ENCODE data around the gene ME3.
A peak's percentile ranks its signal among the peaks of the same experiment; 100 is the strongest.

Gene ME3

DNA sequence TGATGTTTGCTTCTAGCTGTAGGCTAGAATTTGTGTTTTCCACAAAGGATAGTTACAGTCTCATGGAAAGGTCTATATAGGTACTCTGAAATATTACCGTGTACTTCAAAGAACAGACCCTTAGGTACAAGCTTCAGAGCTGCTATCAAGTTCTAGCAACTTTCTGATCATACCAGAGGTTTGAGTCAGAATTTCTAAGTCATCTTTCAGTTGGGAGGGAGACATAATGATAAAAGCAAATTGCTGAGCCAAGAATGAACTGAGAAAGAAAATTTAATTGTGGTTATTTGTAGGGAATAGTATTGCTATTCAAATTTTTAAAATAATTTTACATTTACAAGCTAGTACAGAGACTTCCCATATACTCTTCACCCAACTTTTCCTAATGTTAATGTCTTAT lies 19.9 kb upstream of the ME3 start:
- H3K36me3 ChIP-seq (ENCODE audit: insufficient read depth, low read depth, low read length), result no peaks in the 10 kb centered on the region
- no peaks in the 10 kb centered on the region for H3K4me1 ChIP-seq (ENCODE audit: insufficient read depth, low read length)
- H3K27ac ChIP-seq (ENCODE audit: low read length), result no peak overlapping the region
- H3K4me3 ChIP-seq (ENCODE audit: low read length), result no peak overlapping the region
- no peaks in the 10 kb centered on the region for H3K9me3 ChIP-seq (ENCODE audit: insufficient read depth, low read depth, low read length)
- no peak overlapping the region for H3K9ac ChIP-seq (ENCODE audit: low read depth, low read length)
- H3K27me3 ChIP-seq (ENCODE audit: insufficient read depth, low read length), result no peaks in the 10 kb centered on the region

GRCh38 chr11:86688398-86689179 lies 16.2 kb upstream of the ME3 start:
- Histone ChIP-seq H3K27ac (ENCODE audit: low read length) (no peak overlapping the region), H3K36me3 (ENCODE audit: insufficient read depth, low read depth, low read length) (no peaks in the 10 kb centered on the region), H3K27me3 (ENCODE audit: insufficient read depth, low read length) (no peaks in the 10 kb centered on the region), H3K9ac (ENCODE audit: low read depth, low read length) (no peak overlapping the region), H3K4me1 (ENCODE audit: insufficient read depth, low read length) (no peaks in the 10 kb centered on the region), H3K4me3 (ENCODE audit: low read length) (no peak overlapping the region), H3K9me3 (ENCODE audit: insufficient read depth, low read depth, low read length) (no peaks in the 10 kb centered on the region)

GRCh38 chr11:86687185-86687778 lies 14.9 kb upstream of the ME3 start:
- H3K36me3 ChIP-seq (ENCODE audit: insufficient read depth, low read depth, low read length), result no peaks in the 10 kb centered on the region
- H3K9ac ChIP-seq (ENCODE audit: low read depth, low read length), result no peak overlapping the region
- H3K27me3 ChIP-seq (ENCODE audit: insufficient read depth, low read length), result no peaks in the 10 kb centered on the region
- no peak overlapping the region for H3K27ac ChIP-seq (ENCODE audit: low read length)
- H3K4me1 ChIP-seq (ENCODE audit: insufficient read depth, low read length), result no peaks in the 10 kb centered on the region
- no peak overlapping the region for H3K4me3 ChIP-seq (ENCODE audit: low read length)
- no peaks in the 10 kb centered on the region for H3K9me3 ChIP-seq (ENCODE audit: insufficient read depth, low read depth, low read length)

- Histone ChIP-seq H3K4me1 (ENCODE audit: insufficient read depth, low read length) (no peaks in the 10 kb centered on the region), H3K36me3 (ENCODE audit: insufficient read depth, low read depth, low read length) (no peaks in the 10 kb centered on the region), H3K4me3 (ENCODE audit: low read length) (no peak overlapping the region), H3K27ac (ENCODE audit: low read length) (no peak overlapping the region), H3K27me3 (ENCODE audit: insufficient read depth, low read length) (no peaks in the 10 kb centered on the region), H3K9ac (ENCODE audit: low read depth, low read length) (no peak overlapping the region), H3K9me3 (ENCODE audit: insufficient read depth, low read depth, low read length) (no peaks in the 10 kb centered on the region)
Measured at GRCh38 chr11:86686531-86686930, 14.1 kb upstream of the ME3 start.

DNA sequence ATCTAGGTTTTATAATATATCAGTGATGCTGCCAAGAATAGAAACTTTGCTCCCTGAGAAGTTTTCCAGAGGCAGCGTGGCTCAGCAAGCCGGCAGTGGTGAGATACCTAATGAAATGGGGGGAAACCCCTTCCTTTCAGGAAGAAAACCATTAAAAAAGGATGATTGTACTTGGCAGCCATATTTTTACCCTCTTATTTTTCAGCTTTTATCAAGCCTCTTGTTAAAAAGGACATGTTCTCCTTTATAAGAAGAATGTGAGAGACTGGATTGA lies 9.0 kb upstream of the ME3 start:
- no peak overlapping the region for H3K27ac ChIP-seq (ENCODE audit: low read length)
- H3K4me3 ChIP-seq (ENCODE audit: low read length), result no peak overlapping the region
- H3K9ac ChIP-seq (ENCODE audit: low read depth, low read length), result no peak overlapping the region
- peaks cover 20% of the 10 kb centered on the region for H3K4me1 ChIP-seq (ENCODE audit: insufficient read depth, low read length)
- no peaks in the 10 kb centered on the region for H3K36me3 ChIP-seq (ENCODE audit: insufficient read depth, low read depth, low read length)
- H3K27me3 ChIP-seq (ENCODE audit: insufficient read depth, low read length), result no peaks in the 10 kb centered on the region
- H3K9me3 ChIP-seq (ENCODE audit: insufficient read depth, low read depth, low read length), result no peaks in the 10 kb centered on the region

- Histone ChIP-seq H3K4me3 (ENCODE audit: low read length) (no peak overlapping the region), H3K4me1 (ENCODE audit: insufficient read depth, low read length) (peaks cover 20% of the 10 kb centered on the region), H3K9me3 (ENCODE audit: insufficient read depth, low read depth, low read length) (no peaks in the 10 kb centered on the region), H3K27ac (ENCODE audit: low read length) (no peak overlapping the region), H3K27me3 (ENCODE audit: insufficient read depth, low read length) (no peaks in the 10 kb centered on the region), H3K9ac (ENCODE audit: low read depth, low read length) (no peak overlapping the region), H3K36me3 (ENCODE audit: insufficient read depth, low read depth, low read length) (no peaks in the 10 kb centered on the region)
Measured at GRCh38 chr11:86680716-86681482, 8.5 kb upstream of the ME3 start.

GRCh38 chr11:86678823-86679222 lies 6.4 kb upstream of the ME3 start:
- H3K36me3 ChIP-seq (ENCODE audit: insufficient read depth, low read depth, low read length), result no peaks in the 10 kb centered on the region
- 0 out of 2 replicates have a peak overlapping the region, but pooled peaks have one; percentile 17 for H3K4me3 ChIP-seq (ENCODE audit: low read length)
- H3K4me1 ChIP-seq (ENCODE audit: insufficient read depth, low read length), result peaks cover 20% of the 10 kb centered on the region
- H3K9me3 ChIP-seq (ENCODE audit: insufficient read depth, low read depth, low read length), result no peaks in the 10 kb centered on the region
- H3K9ac ChIP-seq (ENCODE audit: low read depth, low read length), result peak overlapping the region; percentile 15; the same call in 1 of the 2 replicates
- H3K27me3 ChIP-seq (ENCODE audit: insufficient read depth, low read length), result no peaks in the 10 kb centered on the region; the same call in 1 of the 2 replicates
- no peak overlapping the region for H3K27ac ChIP-seq (ENCODE audit: low read length)

DNA sequence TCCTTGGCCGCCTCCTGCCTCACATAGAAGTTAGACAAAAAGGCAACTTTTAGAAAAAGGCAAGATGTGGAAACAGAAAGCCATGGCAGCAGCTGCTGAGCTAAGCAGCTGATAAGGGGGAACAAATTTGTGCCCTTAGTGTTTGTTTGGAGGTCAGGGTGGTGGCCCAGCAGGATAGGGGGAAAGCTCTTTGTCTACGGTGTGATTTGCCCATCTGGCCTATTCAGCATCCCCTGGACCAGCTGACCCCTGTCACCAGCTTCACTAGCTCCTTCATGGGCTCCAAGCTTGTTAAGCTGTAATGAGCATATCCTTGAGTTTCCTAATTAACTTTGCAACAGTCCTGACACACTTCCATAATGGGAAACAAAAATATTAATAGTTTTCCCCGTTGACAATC lies 5.9 kb upstream of the ME3 start:
- Histone ChIP-seq H3K4me1 (ENCODE audit: insufficient read depth, low read length) (peaks cover 20% of the 10 kb centered on the region), H3K36me3 (ENCODE audit: insufficient read depth, low read depth, low read length) (no peaks in the 10 kb centered on the region), H3K27me3 (ENCODE audit: insufficient read depth, low read length) (peaks cover 5% of the 10 kb centered on the region), H3K27ac (ENCODE audit: low read length) (no peak overlapping the region), H3K4me3 (ENCODE audit: low read length) (peak overlapping the region; percentile 11; the same call in 1 of the 2 replicates), H3K9me3 (ENCODE audit: insufficient read depth, low read depth, low read length) (no peaks in the 10 kb centered on the region), H3K9ac (ENCODE audit: low read depth, low read length) (peak overlapping the region; percentile 15; the same call in 1 of the 2 replicates)

GRCh38 chr11:86676533-86677154 lies 4.2 kb upstream of the ME3 start:
- peaks cover 21% of the 10 kb centered on the region for H3K27me3 ChIP-seq (ENCODE audit: insufficient read depth, low read length)
- H3K27ac ChIP-seq (ENCODE audit: low read length), result no peak overlapping the region
- H3K4me3 ChIP-seq (ENCODE audit: low read length), result no peak overlapping the region
- H3K9ac ChIP-seq (ENCODE audit: low read depth, low read length), result no peak overlapping the region
- H3K9me3 ChIP-seq (ENCODE audit: insufficient read depth, low read depth, low read length), result no peaks in the 10 kb centered on the region
- H3K4me1 ChIP-seq (ENCODE audit: insufficient read depth, low read length), result peaks cover 20% of the 10 kb centered on the region
- H3K36me3 ChIP-seq (ENCODE audit: insufficient read depth, low read depth, low read length), result no peaks in the 10 kb centered on the region

- no peaks in the 10 kb centered on the region for H3K36me3 ChIP-seq (ENCODE audit: insufficient read depth, low read depth, low read length)
- peaks cover 23% of the 10 kb centered on the region for H3K4me1 ChIP-seq (ENCODE audit: insufficient read depth, low read length)
- H3K27me3 ChIP-seq (ENCODE audit: insufficient read depth, low read length), result peaks cover 28% of the 10 kb centered on the region
- H3K9me3 ChIP-seq (ENCODE audit: insufficient read depth, low read depth, low read length), result no peaks in the 10 kb centered on the region
- H3K9ac ChIP-seq (ENCODE audit: low read depth, low read length), result no peak overlapping the region
- no peak overlapping the region for H3K4me3 ChIP-seq (ENCODE audit: low read length)
- H3K27ac ChIP-seq (ENCODE audit: low read length), result no peak overlapping the region
Measured at GRCh38 chr11:86676010-86676409, 3.6 kb upstream of the ME3 start.

DNA sequence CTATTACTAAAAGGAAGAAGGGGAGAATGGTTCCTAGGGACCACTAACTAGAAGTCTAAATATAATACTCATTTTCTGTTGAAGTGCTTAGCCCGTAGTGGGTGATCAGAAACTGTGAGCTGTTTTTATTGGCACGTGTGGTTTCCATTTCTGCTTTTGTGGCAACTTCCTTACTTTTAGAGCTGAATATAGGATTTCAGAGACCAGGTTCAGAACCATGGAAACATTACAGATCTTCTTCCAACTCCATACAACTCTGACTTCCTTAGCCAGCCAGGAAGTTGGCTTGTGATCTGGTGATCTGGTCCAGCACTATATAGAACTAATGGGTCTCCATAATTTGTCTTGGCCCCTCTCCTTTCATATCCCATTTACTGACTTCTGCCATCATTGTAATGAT lies 2.6 kb upstream of the ME3 start:
- H3K9ac ChIP-seq (ENCODE audit: low read depth, low read length), result no peak overlapping the region
- H3K9me3 ChIP-seq (ENCODE audit: insufficient read depth, low read depth, low read length), result no peaks in the 10 kb centered on the region
- peaks cover 38% of the 10 kb centered on the region for H3K27me3 ChIP-seq (ENCODE audit: insufficient read depth, low read length)
- H3K27ac ChIP-seq (ENCODE audit: low read length), result no peak overlapping the region
- peaks cover 24% of the 10 kb centered on the region for H3K4me1 ChIP-seq (ENCODE audit: insufficient read depth, low read length)
- H3K36me3 ChIP-seq (ENCODE audit: insufficient read depth, low read depth, low read length), result no peaks in the 10 kb centered on the region
- no peak overlapping the region for H3K4me3 ChIP-seq (ENCODE audit: low read length)
